Left cardiac atrium (tissue), 4 donors: ENCODE data around the gene MCC. TPM values are rescaled to one million over a fixed set of nuclear protein-coding genes. Genes with fewer than 3 reads are reported as not detected.
A peak's percentile ranks its signal among the peaks of the same experiment; 100 is the strongest.
"Not testable (repeated sequence)": the region's sequence is repeated elsewhere in the genome, so short reads cannot be mapped to it uniquely, and the experiment has no call there.

Experiments used
- ATAC-seq, 2 donors: fragments of 200-7000 bp; cut with Tn5 transposase; one replicate each; pipeline ENCODE4 v1.9.1; 2020; ENCODE audit warnings: mild to moderate bottlenecking in 2 of 2, moderate library complexity in 2 of 2
- DNase-seq: peaks from one replicate; pipeline ENCODE4 v3.0.0-alpha.2; 2020
- intact Hi-C, 2 donors: fragments of 100-400 bp; cut with DNase I; formaldehyde crosslinking; loops; one replicate each; pipeline versions ENCODE4 v1.14.1 to v1.15.1; 2022 to 2023
- total RNA-seq, 2 donors: library from RNA; stranded (reverse); fragmentation: NEBNext Ultra II Directional; extraction: Animal tissue kit (Norgen Biotek cat#: 25700); gene quantifications; one replicate each; pipeline ENCODE4 v1.2.1, GENCODE V29; 2021
- donor health status: DM: no; HTN: yes; CAD: no.
- donor health status: DM: no; HTN: yes; CAD: no; lungs with severe emphysema.
- donor health status: DM: yes; HTN: yes; CAD: no.
- donor health status: Dilated cardiomyopathy.

Gene MCC
- total RNA-seq, 2 donors from 2014 or later: 18.2 to 28.6 TPM

DNA sequence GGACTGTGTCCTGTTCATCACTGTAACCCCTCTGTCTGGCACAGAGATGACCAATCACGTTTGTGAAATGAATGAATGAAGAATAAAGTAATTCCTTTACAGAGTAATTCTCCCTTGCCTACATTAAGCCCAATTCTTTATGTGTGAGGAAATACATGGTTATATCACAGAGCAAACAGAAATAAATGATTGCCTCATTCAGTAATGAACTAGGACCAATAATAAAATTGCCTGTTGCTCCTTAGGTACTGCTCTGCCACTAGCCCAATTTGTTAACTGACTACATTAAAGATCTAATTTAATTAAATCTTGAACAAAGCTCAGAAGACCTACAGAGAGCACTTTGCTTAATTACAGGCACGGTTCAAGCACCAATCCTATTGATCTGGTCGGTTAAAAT lies 389.9 kb downstream of the MCC start:
- no peak for DNase-seq
- ATAC-seq: no peak
- intact Hi-C loops: no loop called here

DNA sequence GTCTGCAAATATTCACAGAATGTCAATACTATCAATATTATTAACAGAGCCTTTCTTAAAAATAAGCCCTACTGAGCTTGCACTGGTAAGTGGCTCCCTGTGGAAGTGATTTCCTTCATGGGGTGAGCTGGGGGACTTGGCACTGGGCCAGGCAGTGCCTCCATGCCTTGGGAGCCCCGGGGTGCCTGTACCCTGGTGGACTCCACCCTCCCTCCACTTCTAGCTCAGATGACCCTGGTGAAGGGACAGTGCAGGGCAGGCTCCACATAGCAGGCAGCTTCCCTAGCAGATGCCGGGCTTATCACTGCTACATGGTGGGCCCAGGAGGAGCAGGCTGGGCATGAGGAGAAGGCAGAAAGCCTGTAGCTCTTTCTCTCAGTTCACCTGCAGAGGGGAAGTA lies 392.4 kb downstream of the MCC start:
- DNase-seq: no peak
- intact Hi-C loops: no loop called here
- ATAC-seq: no peak

- intact Hi-C loops: loop anchor here in 1 of 2 donors (5.0 kb wide), 1 partner anchor 109 kb away; no protein-coding TSS in a partner anchor
- ATAC-seq (no peak), DNase-seq (no peak)
These were observed 394.7 kb downstream of the MCC start for GRCh38 chr5:113093558-113093957.

DNA sequence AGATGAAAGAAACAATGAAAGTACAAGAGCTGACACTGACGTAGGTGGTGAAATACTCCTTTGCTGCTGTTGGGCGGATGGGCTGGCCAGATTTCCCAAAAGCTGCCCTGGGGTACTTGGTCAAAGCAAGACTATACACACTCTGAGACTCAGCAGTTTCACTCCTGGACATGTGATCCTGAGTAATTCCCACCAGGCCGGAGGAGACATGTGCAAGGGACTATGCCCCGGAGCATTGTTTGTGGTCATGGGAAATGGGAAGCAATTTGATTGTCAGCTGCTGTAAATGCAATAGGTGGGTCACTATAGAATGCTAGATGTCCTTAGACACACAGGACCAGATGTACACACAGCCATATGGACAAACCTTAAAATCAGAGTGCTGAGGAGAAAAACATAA lies 395.6 kb downstream of the MCC start:
- ATAC-seq: no peak
- intact Hi-C loops: loop anchor here in 1 of 2 donors (5.0 kb wide), 1 partner anchor 110 kb away; no protein-coding TSS in a partner anchor

DNA sequence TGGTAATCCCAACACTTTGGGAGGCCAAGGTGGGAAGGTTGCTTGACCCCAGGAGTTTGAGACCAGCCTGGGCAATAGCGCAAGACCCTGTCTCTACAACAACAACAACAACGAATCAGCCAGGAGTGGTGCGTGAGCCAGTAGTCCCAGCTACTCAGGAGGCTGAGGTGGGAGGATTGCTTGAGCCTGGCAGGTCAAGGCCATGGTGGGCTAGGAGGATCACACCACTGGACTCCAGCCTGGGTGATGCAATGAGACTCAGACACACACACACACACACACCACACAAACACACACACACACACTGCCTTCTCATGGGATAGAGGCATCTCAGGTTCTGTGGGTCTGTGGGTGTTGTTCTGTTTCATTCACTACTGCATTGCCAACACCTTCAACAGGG lies 396.6 kb downstream of the MCC start:
- intact Hi-C loops: loop anchor here in 1 of 2 donors (5.0 kb wide), 1 partner anchor 111 kb away; no protein-coding TSS in a partner anchor
- no peak for DNase-seq

More for the DNA sequence above, 395.6 kb downstream of the MCC start:
- no peak for DNase-seq

GRCh38 chr5:113090336-113091106 lies 397.7 kb downstream of the MCC start:
- intact Hi-C loops: loop anchor here in 1 of 2 donors (5.0 kb wide), 1 partner anchor 112 kb away; no protein-coding TSS in a partner anchor
- no peak for DNase-seq
- ATAC-seq: peak; percentile 44 to 53

More for the DNA sequence above, 396.6 kb downstream of the MCC start:
- ATAC-seq: no peak

GRCh38 chr5:113089653-113090335 lies 398.5 kb downstream of the MCC start:
- intact Hi-C loops: loop anchor here in 1 of 2 donors (5.0 to 10.0 kb wide), 2 partner anchors 113 to 205 kb away; no protein-coding TSS in a partner anchor
- no peak for DNase-seq
- ATAC-seq: peak; percentile 24 to 62

DNA sequence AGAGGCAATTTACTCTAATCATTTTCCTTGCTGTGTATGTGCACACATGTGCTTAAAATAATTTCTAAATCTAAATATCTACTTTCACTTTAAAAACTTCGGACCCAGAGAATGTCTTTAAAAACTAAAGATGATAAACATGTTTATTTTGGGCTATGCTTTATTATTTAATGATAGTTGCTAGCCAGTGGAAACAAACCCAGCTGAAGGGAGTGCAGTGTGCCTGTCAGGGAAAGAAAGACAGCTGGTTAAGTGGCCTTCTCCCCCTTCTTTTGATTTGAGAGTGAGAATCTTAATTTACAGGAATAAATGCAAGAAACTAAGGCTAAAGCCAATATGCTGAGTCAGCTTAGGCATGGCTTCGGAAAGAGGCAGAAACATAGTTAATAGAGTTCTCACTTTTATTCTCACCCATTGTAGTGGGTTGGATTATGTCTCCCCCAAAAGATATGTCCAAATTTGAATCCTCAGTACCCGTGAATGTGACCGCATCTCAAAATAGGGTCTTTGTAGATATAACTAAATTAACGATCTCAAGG lies 400.2 kb downstream of the MCC start:
- DNase-seq: no peak
- ATAC-seq: peak; percentile 28 to 62
- intact Hi-C loops: loop anchor here in 1 of 2 donors (10.0 kb wide), 1 partner anchor 207 kb away; no protein-coding TSS in a partner anchor

GRCh38 chr5:113085880-113086409 lies 402.3 kb downstream of the MCC start:
- intact Hi-C loops: loop anchor here in 1 of 2 donors (10.0 kb wide), 1 partner anchor 209 kb away; no protein-coding TSS in a partner anchor
- DNase-seq (no peak), ATAC-seq (peak in 1 of 2 donors; percentile 17)

- no peak for ATAC-seq
- intact Hi-C loops: loop anchor here in 1 of 2 donors (10.0 kb wide), 1 partner anchor 210 kb away; no protein-coding TSS in a partner anchor
- no peak for DNase-seq
These were observed 403.2 kb downstream of the MCC start for GRCh38 chr5:113085084-113085414.

- intact Hi-C loops: loop anchor here in 1 of 2 donors (10.0 kb wide), 1 partner anchor 210 kb away; no protein-coding TSS in a partner anchor
These were observed 403.7 kb downstream of the MCC start for GRCh38 chr5:113084402-113085083.

DNA sequence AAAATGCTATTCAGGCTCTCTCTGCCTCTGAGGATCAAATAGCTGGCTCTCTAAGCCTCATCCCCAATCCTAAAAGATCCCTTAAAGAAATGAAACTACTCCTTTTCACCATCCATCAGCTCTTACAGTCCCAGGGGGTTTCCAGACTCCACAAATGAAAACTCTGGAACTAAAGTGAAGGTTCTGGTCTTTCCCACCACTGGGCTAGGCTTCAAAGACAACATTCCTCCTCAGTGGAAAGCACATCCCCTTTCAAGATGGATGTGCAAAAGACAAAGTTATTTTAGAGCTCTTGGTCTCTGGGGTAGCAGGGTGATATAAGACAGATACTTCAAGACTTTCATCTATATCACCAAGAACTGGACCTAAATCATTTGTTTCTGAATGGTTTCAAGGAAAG lies 404.8 kb downstream of the MCC start:
- DNase-seq: no peak
- ATAC-seq: no peak
- intact Hi-C loops: loop anchor here in 1 of 2 donors (10.0 kb wide), 1 partner anchor 211 kb away; no protein-coding TSS in a partner anchor

More at GRCh38 chr5:113084402-113085083, 403.7 kb downstream of the MCC start:
- ATAC-seq (peak; percentile 48 to 69), DNase-seq (no peak)

GRCh38 chr5:113082547-113082905 lies 405.7 kb downstream of the MCC start:
- ATAC-seq (no peak), DNase-seq (no peak)
- intact Hi-C loops: loop anchor here in 1 of 2 donors (10.0 kb wide), 1 partner anchor 212 kb away; no protein-coding TSS in a partner anchor

- DNase-seq (no peak), ATAC-seq (peak; percentile 65 to 72)
- intact Hi-C loops: loop anchor here in 1 of 2 donors (10.0 kb wide), 1 partner anchor 213 kb away; no protein-coding TSS in a partner anchor
These were observed 406.2 kb downstream of the MCC start for GRCh38 chr5:113081881-113082546.

DNA sequence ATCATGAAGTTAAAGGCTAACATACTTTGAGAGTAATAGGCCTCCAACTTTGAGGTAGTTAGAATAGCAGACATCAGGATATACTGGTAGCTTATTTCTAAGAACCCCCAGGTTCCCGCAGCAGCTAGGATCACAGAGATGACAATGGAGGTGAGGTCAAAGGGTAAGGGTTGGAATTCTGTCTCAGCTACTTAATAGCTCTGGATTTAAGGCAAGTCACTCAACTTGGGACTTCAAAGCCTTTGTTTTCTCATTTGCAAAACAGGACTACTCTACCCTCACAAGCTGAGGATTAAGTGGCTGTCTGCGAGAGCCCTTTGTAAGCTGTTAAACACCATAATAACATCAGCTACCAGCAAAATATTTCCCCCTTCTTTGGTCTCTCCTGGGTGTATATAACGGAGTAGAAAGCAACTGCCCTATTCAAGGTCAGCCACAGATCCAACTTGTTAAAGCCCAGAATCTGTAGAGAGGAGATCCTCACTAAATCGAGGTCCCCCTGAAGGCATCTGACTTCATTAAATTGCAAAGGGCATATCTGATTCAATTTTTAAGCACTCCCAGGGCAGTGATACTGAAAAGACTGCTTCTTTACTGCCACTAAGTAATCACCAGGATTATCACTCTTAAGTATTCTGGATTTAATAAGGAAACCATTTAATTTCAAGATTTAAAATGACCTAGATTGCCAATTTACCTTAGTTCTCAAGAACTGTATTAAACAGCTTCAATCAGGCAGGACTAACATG lies 407.0 kb downstream of the MCC start:
- ATAC-seq: no peak
- intact Hi-C loops: loop anchor here in 1 of 2 donors (10.0 kb wide), 1 partner anchor 214 kb away; no protein-coding TSS in a partner anchor

DNA sequence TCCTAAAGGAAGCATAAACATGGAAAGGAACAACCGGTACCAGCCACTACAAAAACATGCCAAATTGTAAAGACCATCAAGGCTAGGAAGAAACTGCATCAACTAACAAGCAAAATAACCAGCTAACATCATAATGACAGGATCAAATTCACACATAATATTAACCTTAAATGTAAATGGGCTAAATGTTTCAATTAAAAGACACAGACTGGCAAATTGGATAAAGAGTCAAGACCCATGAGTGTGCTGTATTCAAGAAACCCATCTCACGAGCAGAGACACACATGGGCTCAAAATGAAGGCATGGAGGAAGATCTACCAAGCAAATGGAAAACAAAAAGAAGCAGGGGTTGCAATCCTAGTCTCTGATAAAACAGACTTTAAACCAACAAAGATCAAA lies 411.6 kb downstream of the MCC start:
- DNase-seq, ATAC-seq, intact Hi-C loops: not testable (repeated sequence)

More for the DNA sequence above, 407.0 kb downstream of the MCC start:
- DNase-seq: no peak

- ATAC-seq: no peak
- DNase-seq: no peak
- intact Hi-C loops: no loop called here
These were observed 413.2 kb downstream of the MCC start for GRCh38 chr5:113075019-113075418.
